ENCODE measurements around the gene PAX6. TPM values are rescaled to one million over a fixed set of nuclear protein-coding genes. Genes with fewer than 3 reads are reported as not detected.

PAX6 gene
- polyA plus RNA-seq, 2 of the 4 experiments (the other 2 are of a cell fraction): 1.8 to 2.0 TPM

DNA sequence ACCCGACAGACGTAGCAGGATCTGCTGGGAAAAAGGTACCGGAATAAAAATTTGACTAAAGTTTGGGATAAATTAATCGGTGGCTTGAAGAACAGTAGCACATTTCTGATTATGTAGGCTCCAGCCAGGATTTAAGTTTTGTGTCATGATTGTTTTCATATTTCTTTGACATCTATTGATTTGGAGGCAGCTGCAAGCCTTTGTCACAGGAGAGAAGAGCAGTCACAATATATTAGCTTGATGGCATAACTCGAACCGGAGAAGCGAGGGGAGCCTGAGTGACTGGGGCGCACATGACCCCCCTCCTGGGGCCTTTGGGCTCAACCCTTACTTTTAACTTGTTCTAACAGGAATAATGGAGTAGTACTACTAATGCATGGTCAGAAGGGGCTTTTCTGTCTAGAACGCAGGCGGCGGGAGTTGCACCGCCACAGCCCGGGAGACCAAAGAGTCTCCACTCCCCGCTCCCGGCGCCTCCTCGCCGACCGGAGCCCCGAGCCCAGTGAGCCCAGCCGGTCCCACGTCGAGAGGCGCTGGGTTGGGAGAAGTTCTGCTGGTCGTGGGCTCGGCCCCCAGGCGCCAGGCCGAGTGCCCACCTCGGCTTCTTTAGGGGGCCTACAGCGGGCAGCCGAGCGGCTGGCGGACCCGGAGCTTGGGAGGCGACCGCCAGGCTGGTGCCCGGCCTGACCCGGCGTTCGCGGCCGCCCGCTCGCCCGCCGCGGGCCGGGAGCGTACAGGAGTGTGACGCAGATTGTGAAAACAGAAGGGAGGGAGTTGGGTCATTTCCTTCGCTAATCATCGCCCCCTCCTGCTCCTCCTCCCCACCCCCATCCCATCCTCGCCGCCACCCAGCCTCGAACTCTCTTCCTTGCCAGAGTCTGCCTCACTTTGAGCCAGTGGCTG lies 15.7 kb upstream of the PAX6 start (continued):
- TF ChIP-seq CHD4 (IDR thresholded peaks at IDR 0.05; ENCODE audit: borderline replicate concordance): no peak

DNA sequence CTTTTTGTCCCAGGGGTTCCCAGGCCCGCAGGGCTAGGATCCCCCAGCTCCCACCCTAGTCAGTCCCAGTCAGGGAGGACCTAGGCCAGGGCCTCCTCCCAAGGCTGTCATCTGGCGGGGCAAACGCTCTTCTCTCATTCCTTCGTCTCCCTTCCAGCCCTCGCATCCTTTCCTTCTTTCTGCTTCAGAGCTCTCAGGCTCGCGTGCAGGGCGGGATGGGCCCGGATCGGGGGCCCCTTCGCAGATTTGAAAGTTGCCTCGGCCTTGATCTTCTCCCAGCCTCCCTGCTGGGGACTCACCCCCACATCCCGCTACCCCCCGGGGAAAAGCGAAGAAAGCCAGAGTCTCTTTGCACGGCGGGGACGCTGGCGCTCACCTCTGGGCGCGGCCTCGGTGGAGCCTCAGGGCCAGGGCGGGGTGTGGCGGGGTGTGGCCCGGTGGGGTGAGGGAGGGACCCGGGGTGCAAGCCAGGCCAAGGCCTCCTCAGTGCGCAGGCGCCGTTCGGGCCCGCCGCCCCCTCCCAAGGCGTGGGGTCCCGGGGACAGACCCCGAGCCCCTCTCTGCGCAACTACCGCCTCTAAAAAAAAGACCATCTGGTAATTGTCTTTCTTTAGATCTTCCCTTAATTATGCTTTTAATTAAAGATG lies 14.8 kb upstream of the PAX6 start:
- ChIA-PET CTCF (interaction anchor here (0.8 to 1.5 kb wide), 2 partner anchors 44 to 45 kb away, joined by 3 read pairs; no protein-coding TSS in a partner anchor), POLR2A (no interaction called here)
- H3K4me3 ChIP-seq: no peak overlapping the region
- ATAC-seq (no peak), FAIRE-seq (no peak), DNase-seq (ENCODE audit: low read depth in 1 of 2, low spot score in 1 of 2) (no peak)
- no peak for TF ChIP-seq MAFK (IDR thresholded peaks at IDR 0.05; ENCODE audit: partially characterized antibody)
- TF ChIP-seq, protein P1, sequence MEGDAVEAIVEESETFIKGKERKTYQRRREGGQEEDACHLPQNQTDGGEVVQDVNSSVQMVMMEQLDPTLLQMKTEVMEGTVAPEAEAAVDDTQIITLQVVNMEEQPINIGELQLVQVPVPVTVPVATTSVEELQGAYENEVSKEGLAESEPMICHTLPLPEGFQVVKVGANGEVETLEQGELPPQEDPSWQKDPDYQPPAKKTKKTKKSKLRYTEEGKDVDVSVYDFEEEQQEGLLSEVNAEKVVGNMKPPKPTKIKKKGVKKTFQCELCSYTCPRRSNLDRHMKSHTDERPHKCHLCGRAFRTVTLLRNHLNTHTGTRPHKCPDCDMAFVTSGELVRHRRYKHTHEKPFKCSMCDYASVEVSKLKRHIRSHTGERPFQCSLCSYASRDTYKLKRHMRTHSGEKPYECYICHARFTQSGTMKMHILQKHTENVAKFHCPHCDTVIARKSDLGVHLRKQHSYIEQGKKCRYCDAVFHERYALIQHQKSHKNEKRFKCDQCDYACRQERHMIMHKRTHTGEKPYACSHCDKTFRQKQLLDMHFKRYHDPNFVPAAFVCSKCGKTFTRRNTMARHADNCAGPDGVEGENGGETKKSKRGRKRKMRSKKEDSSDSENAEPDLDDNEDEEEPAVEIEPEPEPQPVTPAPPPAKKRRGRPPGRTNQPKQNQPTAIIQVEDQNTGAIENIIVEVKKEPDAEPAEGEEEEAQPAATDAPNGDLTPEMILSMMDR (IDR thresholded peaks at IDR 0.05): no peak
- TF ChIP-seq ESRRA (IDR thresholded peaks at IDR 0.05; ENCODE audit: borderline replicate concordance, low read length): no peak
- TF ChIP-seq CBX8 (IDR thresholded peaks at IDR 0.05): no peak
- TF ChIP-seq KDM1A (IDR thresholded peaks at IDR 0.05; ENCODE audit: low read depth): no peak
- TF ChIP-seq MYC (IDR thresholded peaks at IDR 0.05; ENCODE audit: borderline replicate concordance, low read length): no peak
- TF ChIP-seq KDM5A (IDR thresholded peaks at IDR 0.05): no peak
- TF ChIP-seq RCOR1 (IDR thresholded peaks at IDR 0.05; ENCODE audit: low read depth, low read length): no peak
- TF ChIP-seq EHF (CRISPR knock-in tag; IDR thresholded peaks at IDR 0.05): no peak
- TF ChIP-seq, protein P2, sequence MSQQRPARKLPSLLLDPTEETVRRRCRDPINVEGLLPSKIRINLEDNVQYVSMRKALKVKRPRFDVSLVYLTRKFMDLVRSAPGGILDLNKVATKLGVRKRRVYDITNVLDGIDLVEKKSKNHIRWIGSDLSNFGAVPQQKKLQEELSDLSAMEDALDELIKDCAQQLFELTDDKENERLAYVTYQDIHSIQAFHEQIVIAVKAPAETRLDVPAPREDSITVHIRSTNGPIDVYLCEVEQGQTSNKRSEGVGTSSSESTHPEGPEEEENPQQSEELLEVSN (IDR thresholded peaks at IDR 0.05; ENCODE audit: borderline replicate concordance, low read depth): no peak
- no peak for TF ChIP-seq PHF8 (IDR thresholded peaks at IDR 0.05; ENCODE audit: borderline replicate concordance, low read depth)
- TF ChIP-seq POLR2A (IDR thresholded peaks at IDR 0.05; ENCODE audit: low read length): no peak
- no peaks in the 10 kb centered on the region for H3K4me1 ChIP-seq
- no peak overlapping the region for H3K27ac ChIP-seq
- 79% methylated on average over 26 of the region's 37 CpGs for WGBS (ENCODE audit: missing lambda C conversion rate)
- H3K4me2 ChIP-seq: no peak overlapping the region
- H3K9me3 ChIP-seq: no peaks in the 10 kb centered on the region

DNA sequence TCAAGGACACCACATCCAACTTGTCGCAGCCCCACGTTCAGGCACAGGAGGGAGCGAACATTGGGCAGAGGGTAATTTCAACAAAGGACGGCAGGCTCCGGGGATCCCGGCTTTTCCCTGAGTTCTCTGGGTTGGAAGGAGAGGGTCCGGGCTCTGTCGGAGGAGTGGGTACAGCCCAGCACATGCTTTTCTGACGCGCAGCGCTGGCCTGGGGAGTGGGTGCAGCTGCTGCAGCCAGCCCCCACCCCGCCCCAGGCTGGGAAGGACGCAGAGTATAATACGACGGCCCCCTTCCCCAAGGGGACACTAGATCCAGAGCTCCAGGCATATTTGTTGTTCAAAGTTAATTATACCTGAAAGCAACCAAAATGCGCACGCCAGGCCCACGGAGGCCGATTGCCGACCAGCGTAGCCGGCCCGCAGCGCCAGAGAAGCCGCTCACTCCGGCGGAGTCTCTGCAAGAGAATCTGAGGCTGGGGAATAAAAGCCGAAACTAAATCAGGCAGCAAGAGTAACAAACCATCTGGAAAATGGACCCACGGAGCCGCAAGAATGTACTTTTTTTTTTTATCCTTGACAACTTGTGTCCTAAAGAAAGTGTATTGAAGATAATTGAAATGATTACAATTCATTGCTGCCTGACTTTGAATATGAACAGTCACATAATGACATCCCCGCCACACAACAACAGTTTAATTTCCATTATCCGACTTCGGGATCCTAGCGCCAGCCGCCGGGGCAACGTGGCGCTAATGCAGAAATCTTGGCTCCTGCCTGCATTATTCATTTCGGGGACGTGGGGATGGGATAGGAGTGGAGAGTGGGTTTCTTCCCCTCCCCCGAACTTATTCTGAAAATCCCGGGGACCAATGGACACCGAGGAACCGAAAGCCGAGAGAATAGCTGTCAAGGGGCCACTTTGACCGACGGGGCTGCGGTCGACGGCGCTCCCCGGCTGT lies 14.0 kb upstream of the PAX6 start:
- ChIA-PET POLR2A (no interaction called here), CTCF (interaction anchor here (0.8 to 1.5 kb wide), 2 partner anchors 44 to 46 kb away, joined by 3 read pairs; no protein-coding TSS in a partner anchor)
- no peak for ATAC-seq
- TF ChIP-seq, protein P3, sequence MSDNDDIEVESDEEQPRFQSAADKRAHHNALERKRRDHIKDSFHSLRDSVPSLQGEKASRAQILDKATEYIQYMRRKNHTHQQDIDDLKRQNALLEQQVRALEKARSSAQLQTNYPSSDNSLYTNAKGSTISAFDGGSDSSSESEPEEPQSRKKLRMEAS (IDR thresholded peaks at IDR 0.05): no peak
- no peak for TF ChIP-seq NR3C1 (IDR thresholded peaks at IDR 0.05)
- TF ChIP-seq RAD21 (conservative IDR thresholded peaks at IDR 0.05 in 1 of 2, IDR thresholded peaks at IDR 0.05 in 1 of 2): no peak
- TF ChIP-seq PHF8 (IDR thresholded peaks at IDR 0.05; ENCODE audit: borderline replicate concordance, low read depth): no peak
- no peak for TF ChIP-seq RCOR1 (IDR thresholded peaks at IDR 0.05; ENCODE audit: low read depth, low read length)
- TF ChIP-seq SMC3 (IDR thresholded peaks at IDR 0.05): no peak
- no peak for TF ChIP-seq ZC3H11A (IDR thresholded peaks at IDR 0.05)
- TF ChIP-seq CBX8 (IDR thresholded peaks at IDR 0.05): no peak
- TF ChIP-seq, protein P1 (IDR thresholded peaks at IDR 0.05): no peak
- TF ChIP-seq, protein P4, sequence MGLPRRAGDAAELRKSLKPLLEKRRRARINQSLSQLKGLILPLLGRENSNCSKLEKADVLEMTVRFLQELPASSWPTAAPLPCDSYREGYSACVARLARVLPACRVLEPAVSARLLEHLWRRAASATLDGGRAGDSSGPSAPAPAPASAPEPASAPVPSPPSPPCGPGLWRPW (IDR thresholded peaks at IDR 0.05): no peak
- TF ChIP-seq CHD2 (IDR thresholded peaks at IDR 0.05; ENCODE audit: low read length, partially characterized antibody): no peak
- TF ChIP-seq, protein P5, sequence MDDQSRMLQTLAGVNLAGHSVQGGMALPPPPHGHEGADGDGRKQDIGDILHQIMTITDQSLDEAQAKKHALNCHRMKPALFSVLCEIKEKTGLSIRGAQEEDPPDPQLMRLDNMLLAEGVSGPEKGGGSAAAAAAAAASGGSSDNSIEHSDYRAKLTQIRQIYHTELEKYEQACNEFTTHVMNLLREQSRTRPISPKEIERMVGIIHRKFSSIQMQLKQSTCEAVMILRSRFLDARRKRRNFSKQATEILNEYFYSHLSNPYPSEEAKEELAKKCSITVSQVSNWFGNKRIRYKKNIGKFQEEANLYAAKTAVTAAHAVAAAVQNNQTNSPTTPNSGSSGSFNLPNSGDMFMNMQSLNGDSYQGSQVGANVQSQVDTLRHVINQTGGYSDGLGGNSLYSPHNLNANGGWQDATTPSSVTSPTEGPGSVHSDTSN (IDR thresholded peaks at IDR 0.05): no peak
- TF ChIP-seq ESRRA (IDR thresholded peaks at IDR 0.05; ENCODE audit: borderline replicate concordance, low read length): no peak
- no peak for TF ChIP-seq SREBF2 (IDR thresholded peaks at IDR 0.05)
- no peak for TF ChIP-seq HEYL (CRISPR knock-in tag; IDR thresholded peaks at IDR 0.05)
- no peak for TF ChIP-seq CHD4 (IDR thresholded peaks at IDR 0.05; ENCODE audit: borderline replicate concordance)
- TF ChIP-seq HOXA7 (CRISPR knock-in tag; IDR thresholded peaks at IDR 0.05): no peak
- TF ChIP-seq RNF2 (IDR thresholded peaks at IDR 0.05; ENCODE audit: borderline replicate concordance, low read depth): no peak
- DNase-seq (ENCODE audit: low read depth in 1 of 2, low spot score in 1 of 2): no peak
- Histone ChIP-seq H3K27ac (no peak overlapping the region), H3K9me3 (no peaks in the 10 kb centered on the region), H3K4me3 (no peak overlapping the region), H3K4me2 (no peak overlapping the region), H3K4me1 (no peaks in the 10 kb centered on the region)
- no peak for FAIRE-seq
- WGBS (ENCODE audit: missing lambda C conversion rate): 88% methylated on average over 47 of the region's 52 CpGs
